Keratinocyte (primary cell): ENCODE measurements around the gene NAA35.

ENCODE experiments used
- CTCF ChIP-seq, 3 experiments: IDR thresholded peaks in 1 of 3; conservative IDR thresholded peaks in 1 of 3; optimal IDR thresholded peaks in 1 of 3; 2 replicates in 2 of 3; 3 replicates in 1 of 3; pipeline versions ENCODE3 to v1.5.1; 2011; ENCODE audit warnings: low read length in 3 of 3, mild to moderate bottlenecking in 3 of 3, moderate library complexity in 2 of 3, control low read depth in 1 of 3, inconsistent platforms in 1 of 3; ENCODE audit not compliant: insufficient read depth in 2 of 3; ENCODE audit errors: extremely low read depth in 1 of 3
- EZH2 ChIP-seq: IDR thresholded peaks from one replicate; pipeline ENCODE4 v1.6.1; 2012; ENCODE audit warnings: inconsistent platforms, mild to moderate bottlenecking, low read length, moderate library complexity

GRCh38 chr9:85943757-85944430 is 2.9 kb downstream of the NAA35 start:
- no peak for TF ChIP-seq CTCF (optimal IDR thresholded peaks at IDR 0.05 in 1 of 3, IDR thresholded peaks at IDR 0.05 in 1 of 3, conservative IDR thresholded peaks at IDR 0.05 in 1 of 3; ENCODE audit: extremely low read depth in 1 of 3, insufficient read depth in 2 of 3, low read length in 3 of 3)
- no peak for TF ChIP-seq EZH2
